LNCaP clone FGC (cell line): Measurements from ENCODE around the gene DYNLT2B.

Experiments
- DNase-seq: peaks from one replicate; pipeline ENCODE4 v3.0.0-alpha.2; 2011; ENCODE audit warnings: low read depth
- H3K4me3 ChIP-seq: 2 replicates; pipeline ENCODE4 v1.5.1; 2011; ENCODE audit warnings: mild to moderate bottlenecking, low read depth, low read length, control low read depth
- TF ChIP-seq, protein P1 (sequence below): IDR thresholded peaks from 2 replicates; pipeline ENCODE4 v1.5.1; 2012; ENCODE audit warnings: mild to moderate bottlenecking; ENCODE audit not compliant: control insufficient read depth, insufficient read depth; ENCODE audit errors: extremely low read depth

Gene DYNLT2B

DNA sequence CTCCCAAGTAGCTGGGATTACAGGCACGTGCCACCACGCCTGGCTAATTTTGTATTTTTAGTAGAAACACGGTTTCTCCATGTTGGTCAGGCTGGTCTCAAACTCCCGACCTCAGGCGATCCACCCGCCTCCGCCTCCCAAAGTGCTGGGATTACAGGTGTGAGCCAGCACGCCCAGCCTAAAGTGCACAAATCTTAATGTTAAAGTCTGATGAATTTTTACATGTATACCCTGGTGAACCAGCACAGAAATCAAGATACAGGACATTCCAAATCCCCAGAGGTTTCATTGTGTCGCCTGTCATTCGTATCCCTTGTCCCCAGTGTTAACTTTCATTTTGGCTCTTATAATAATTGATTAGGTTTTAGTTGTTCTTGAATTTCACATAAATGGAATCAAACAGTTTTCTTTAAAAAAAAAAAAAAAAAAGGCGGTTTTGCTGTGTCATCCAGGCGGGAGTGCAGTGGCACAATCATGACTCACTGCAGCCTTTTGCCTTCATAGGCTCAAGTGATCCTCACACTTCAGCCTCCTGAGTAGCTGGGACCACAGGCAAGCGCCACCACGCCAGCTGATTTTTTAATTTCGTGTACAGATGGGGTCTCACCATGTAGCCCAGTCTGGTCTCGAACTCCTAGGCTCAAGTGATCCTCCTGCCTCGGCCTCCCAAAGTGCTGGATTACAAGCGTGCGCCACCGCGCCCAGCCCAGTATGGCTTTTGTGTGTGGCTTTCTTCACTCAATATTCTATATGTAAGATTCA, 21.6 kb upstream of the DYNLT2B start:
- H3K4me3 ChIP-seq, result no peak overlapping the region
- DNase-seq, result no peak
- TF ChIP-seq, protein P1, sequence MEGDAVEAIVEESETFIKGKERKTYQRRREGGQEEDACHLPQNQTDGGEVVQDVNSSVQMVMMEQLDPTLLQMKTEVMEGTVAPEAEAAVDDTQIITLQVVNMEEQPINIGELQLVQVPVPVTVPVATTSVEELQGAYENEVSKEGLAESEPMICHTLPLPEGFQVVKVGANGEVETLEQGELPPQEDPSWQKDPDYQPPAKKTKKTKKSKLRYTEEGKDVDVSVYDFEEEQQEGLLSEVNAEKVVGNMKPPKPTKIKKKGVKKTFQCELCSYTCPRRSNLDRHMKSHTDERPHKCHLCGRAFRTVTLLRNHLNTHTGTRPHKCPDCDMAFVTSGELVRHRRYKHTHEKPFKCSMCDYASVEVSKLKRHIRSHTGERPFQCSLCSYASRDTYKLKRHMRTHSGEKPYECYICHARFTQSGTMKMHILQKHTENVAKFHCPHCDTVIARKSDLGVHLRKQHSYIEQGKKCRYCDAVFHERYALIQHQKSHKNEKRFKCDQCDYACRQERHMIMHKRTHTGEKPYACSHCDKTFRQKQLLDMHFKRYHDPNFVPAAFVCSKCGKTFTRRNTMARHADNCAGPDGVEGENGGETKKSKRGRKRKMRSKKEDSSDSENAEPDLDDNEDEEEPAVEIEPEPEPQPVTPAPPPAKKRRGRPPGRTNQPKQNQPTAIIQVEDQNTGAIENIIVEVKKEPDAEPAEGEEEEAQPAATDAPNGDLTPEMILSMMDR, result no peak

DNA sequence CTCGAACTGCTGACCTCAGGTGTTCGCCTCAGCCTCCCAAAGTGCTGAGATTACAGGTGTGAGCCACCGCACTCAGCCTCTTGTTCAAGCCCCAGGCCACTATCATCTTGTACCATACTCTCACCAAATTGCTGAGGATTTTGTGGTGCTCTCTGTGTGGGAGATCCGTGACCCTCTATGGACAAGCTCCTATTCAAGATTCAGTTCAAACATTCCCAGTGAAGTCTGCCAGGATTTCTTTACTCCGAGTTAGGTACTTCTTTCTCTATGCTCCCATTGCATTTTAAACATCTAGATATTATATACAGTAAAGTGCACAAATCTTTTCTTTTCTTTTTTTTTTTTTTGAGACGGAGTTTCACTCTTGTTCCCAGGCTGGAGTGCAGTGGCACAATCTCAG, 21.0 kb upstream of the DYNLT2B start:
- no peak for DNase-seq
- TF ChIP-seq, protein P1, result no peak

DNA sequence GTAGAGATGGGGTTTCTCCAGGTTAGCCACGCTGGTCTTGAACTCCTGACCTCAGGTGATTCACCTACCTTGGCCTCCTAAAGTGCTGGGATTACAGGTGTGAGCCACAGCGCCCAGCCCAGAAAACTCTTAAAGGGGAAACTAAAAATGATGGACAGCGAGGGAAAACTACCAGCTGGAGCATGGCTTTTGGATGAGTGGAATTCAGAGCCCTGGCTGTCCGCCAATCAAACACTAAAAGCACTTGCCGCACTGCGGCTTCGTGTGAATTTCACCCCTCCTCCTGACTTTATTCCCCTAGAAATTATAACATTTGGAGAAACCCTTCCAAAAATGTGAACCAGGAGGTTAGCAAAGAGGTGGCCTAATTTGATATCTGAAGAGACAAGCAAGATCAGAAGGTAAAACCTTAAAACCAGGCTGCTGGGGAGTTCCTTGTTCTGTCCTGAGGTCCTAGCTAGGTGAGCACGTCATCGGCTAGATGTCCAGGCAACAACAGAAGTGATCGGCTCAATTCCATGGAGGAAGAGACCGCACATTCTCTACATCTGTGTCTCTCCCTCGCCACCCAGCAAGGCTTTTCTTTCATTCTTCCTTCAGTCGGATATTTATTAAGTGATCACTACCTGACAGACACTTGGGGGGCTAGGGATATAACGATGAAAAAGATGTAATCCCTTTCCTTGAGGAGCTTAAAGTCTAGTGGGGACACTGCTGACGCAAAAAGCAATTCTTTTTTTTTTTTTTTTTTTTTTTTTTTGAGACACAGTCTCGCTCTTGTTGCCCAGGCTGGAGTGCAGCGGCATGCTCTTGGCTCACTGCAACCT, 18.5 kb upstream of the DYNLT2B start:
- no peak for DNase-seq
- no peak overlapping the region for H3K4me3 ChIP-seq
- TF ChIP-seq, protein P1, result no peak

More for the DNA sequence above, 21.0 kb upstream of the DYNLT2B start:
- no peak overlapping the region for H3K4me3 ChIP-seq

DNA sequence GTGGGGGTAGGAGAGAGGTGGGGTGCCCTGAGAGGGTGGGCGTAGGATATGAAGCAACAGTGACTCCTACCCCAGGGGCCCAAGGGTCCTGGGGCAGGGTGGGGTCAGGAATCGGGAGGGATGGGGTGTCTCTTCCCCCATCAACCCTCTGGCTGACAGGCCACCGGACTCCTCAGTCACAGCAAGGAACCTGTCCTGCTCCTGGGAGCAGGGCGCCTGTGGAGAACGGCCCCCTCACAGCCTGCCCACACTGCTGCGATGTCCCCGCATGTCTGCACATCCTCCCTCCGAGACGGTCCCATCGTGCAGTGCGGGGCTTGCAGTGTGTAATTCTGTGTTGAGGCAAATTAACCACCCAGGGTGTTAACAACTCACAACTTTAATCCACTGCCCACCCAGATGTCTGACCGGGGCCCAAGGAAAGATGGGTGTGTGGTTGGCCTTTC, 17.5 kb upstream of the DYNLT2B start:
- no peak for DNase-seq
- TF ChIP-seq, protein P1, result no peak
- no peak overlapping the region for H3K4me3 ChIP-seq

DNA sequence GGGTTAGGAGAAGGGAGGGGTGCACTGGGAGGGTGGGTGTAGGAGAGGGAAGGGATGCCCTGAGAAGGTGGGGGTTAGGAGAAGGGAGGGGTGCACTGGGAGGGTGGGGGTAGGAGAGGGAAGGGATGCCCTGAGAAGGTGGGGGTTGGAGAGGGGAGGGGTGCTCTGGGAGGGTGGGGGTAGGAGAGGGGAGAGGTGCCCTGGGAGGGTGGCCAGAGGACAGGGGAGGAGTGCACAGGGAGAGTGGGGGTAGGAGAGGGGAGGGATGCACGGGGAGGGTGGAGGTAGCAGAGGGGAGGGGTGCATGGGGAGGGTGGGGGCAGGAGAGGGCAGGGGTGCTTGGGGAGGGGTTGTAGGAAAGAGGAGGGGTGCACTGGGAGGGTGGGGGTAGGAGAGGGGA, 16.9 kb upstream of the DYNLT2B start:
- DNase-seq, result no peak
- H3K4me3 ChIP-seq, result no peak overlapping the region
- TF ChIP-seq, protein P1, result no peak

DNA sequence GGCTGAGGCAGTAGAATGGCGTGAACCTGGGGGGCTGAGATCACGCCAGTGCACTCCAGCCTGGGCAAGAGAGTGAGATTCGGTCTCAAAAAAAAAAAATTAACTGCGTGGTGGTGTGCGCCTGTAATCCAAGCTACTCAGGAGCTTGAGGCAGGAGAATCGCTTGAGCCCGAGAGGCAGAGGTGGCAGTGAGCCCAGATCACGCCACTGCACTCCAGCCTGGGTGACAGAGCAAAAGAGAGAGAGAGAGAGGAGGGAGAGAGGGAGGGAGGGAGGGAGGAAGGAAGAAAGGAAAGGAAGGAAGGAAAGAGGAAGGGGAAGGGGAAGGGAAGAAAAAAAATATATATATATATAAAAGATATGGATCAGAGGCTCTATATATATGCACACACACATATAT, 14.1 kb upstream of the DYNLT2B start:
- no peak for DNase-seq
- H3K4me3 ChIP-seq, result no peak overlapping the region
- TF ChIP-seq, protein P1, result no peak

DNA sequence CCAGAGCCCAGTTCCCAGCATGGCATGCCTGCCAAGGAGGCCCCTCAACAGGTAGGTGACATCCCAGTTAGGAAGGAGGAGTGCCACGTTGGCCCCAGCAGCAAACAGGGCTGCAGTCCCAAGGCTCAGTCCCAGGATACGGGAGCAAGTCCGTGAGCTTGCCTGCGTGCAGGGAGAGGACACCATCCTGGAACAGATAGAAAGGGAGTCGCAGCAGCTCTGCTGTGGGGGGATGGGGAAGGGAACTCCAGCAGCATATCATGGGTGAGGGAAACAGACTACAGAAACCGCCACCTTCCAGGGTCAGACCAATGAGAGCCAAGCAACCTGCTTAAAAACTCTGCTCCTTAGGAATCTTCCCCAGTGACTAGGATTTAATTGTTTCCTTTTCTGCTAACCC, 9.4 kb upstream of the DYNLT2B start:
- H3K4me3 ChIP-seq, result no peak overlapping the region
- no peak for DNase-seq
- TF ChIP-seq, protein P1, result no peak
